ENCODE data around the gene TOB1.

The TOB1 gene

GRCh38 chr17:50866261-50866949 is at the start of gene TOB1:
Gene TOB1 (minus strand): TSS chr17:50866354. CDS start chr17:50864017, 2,337 bp downstream.
- peak; percentile 97 to 98 for DNase-seq

GRCh38 chr17:50914505-50915063 is 48.4 kb upstream of the TOB1 start:
- DNase-seq: no peak

- DNase-seq: no peak
Measured at GRCh38 chr17:50913120-50913519, 47.0 kb upstream of the TOB1 start.

- no peak for DNase-seq
Measured at GRCh38 chr17:50911890-50912289, 45.7 kb upstream of the TOB1 start.

GRCh38 chr17:50911450-50911849 is 45.3 kb upstream of the TOB1 start:
- no peak for DNase-seq

GRCh38 chr17:50909765-50910605 is 43.8 kb upstream of the TOB1 start:
- DNase-seq: peak in 1 of 2 donors; percentile 29

- DNase-seq: no peak
Measured at GRCh38 chr17:50908860-50909764, 43.0 kb upstream of the TOB1 start.

GRCh38 chr17:50908140-50908859 is 42.1 kb upstream of the TOB1 start:
- no peak for DNase-seq

- DNase-seq: no peak
Measured at GRCh38 chr17:50906443-50906842, 40.3 kb upstream of the TOB1 start.

GRCh38 chr17:50905460-50905803 is 39.3 kb upstream of the TOB1 start:
- DNase-seq: no peak

- no peak for DNase-seq
Measured at GRCh38 chr17:50904518-50905459, 38.6 kb upstream of the TOB1 start.

GRCh38 chr17:50903604-50904517 is 37.7 kb upstream of the TOB1 start:
- peak; percentile 23 to 78 for DNase-seq

GRCh38 chr17:50902372-50903353 is 36.5 kb upstream of the TOB1 start:
- DNase-seq: no peak

- no peak for DNase-seq
Measured at GRCh38 chr17:50900383-50900892, 34.3 kb upstream of the TOB1 start.

GRCh38 chr17:50899559-50900319 is 33.6 kb upstream of the TOB1 start:
- DNase-seq: no peak

- DNase-seq: peak; percentile 88 to 96
Measured at GRCh38 chr17:50899005-50899460, 32.9 kb upstream of the TOB1 start.

GRCh38 chr17:50898369-50899004 is 32.3 kb upstream of the TOB1 start:
- no peak for DNase-seq
